HG02588 (cell line): ENCODE measurements around the gene SP8.
"Not testable (repeated sequence)": the region's sequence is repeated elsewhere in the genome, so short reads cannot be mapped to it uniquely, and the experiment has no call there.

ENCODE experiments used
- ATAC-seq: cut with Tn5 transposase; IDR thresholded peaks from one replicate; pipeline ENCODE4 v1.9.1; 2021; ENCODE audit warnings: mild to moderate bottlenecking, moderate library complexity; ENCODE audit not compliant: unreplicated experiment

The SP8 gene

DNA sequence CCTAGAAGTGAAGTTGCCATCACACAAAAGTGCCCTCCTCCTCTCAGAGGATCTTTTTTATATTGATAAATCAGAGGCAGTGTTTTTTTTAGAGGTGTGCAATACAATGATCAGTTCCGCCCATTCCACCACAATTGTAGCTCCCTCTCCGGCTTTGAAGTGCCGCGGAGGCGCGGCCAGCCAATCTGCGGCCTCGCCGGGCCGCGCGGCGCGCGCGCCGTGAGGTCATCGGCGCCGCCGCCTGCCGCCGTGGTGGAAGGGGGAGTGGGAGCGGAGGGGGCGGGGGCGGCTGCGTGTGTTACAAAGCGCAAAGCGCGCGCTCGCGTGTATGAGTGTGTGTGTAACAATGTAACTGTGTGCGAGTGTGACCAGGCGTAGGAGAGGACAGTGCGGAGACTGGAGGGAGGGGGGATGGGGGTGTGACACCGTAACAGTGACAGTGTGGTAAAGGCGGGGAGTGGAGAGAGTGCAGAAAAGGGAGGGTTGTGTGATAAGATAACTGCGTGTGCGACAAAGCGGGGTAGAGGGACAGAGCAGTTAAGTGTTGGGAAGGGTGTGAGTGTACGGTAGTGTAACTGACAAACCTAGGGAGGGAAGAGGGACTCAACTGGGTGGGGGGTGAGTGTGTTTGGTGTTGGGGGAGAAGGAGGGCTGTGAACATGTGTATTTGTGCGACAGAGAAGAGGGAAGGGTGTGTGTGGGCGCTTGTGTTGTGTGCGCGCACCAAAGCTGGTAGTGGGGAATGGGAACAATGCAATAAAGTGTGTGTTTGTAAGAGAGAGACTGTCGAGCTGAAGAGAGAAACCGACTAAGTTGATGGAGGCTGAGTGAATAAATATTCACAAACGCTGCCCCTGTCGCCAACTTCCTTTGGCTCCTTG, at the start of gene SP8:
Gene SP8 (minus strand): TSS at position 108 of the 881 bp plus-strand sequence. CDS start 88 bp downstream, at position 20.
- no peak for ATAC-seq

DNA sequence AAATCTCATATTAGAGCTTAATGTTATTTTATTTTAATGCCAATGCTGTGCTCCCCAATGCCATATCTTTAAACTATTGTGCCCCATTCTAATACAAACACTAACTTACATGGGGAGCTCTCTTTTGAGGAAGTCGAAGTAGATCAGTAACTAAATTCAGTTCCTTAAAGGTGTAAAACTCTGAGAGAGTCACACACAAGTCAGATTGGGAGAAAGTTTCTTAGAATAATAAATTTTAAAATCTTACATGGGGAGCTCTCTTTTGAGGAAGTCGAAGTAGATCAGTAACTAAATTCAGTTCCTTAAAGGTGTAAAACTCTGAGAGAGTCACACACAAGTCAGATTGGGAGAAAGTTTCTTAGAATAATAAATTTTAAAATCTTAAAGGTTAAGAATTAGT, 49.7 kb upstream of the SP8 start:
- peak; percentile 61 for ATAC-seq

DNA sequence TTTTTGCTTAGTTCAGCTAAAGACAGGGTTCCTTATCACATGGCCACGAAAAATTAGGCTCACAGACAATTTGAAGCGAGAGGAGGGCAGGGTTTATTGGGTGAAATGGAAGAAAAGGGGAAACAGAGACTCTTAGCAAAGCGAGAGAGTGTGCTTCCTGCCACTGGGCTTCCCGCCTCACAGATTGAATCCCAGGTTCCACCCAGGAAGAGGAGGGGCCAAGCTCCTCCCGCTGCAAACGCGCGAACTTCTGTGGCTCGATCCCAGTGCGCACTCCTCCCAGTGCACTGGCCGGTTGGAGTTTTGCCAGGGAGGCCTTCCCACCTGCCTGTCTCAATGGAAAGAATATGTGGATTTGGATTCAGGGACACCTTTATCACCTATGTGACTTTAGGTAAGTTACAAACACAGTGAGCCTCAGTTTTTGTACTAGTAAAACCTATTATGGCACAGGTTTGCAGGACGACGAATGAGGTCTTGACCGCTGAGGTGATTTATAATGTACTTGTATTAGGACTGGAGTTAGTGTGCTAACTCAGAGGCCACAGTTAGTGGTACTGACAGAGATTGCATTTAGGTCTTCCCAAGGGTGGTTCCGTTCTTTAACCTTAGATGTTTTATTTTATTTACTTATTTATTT, 48.5 kb upstream of the SP8 start:
- ATAC-seq = no peak

DNA sequence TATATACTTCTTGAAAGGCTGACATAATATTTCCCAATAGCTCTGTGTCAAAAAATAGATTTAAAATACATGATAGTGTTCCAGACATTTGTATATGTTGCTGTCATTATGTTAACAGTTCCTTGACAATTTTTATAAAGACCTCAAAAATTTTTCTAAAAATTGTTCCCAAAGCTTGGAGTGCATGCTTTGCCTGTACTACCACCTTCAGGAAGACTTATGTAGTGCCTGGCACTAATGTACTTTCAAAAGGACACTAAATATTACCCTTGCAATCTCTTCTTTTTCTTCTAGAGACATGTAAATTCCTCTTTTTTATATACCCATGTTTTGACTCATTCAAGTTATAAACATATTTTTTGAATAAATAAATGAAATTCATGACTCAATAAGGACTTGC, 48.0 kb upstream of the SP8 start:
- ATAC-seq = no peak

DNA sequence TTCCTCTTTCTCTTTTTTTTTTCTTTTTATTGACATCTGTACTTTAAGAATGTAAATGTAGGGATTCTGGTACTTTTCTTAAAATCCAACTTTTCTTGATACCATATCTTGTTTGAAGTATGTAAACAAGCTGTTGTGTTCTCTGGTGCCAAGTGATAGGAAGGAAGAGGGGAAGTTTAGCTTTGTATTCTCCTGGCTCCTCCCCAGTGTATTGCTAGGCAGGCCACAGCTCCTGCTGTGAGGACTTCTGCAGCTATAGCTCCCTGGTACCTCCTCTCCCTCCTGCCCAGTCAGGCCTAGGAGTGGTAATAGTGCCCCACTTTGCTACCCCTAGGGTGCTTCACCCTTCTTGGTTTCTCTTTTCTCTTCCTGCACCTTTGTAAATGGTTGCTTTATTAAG, 45.3 kb upstream of the SP8 start:
- ATAC-seq = no peak

DNA sequence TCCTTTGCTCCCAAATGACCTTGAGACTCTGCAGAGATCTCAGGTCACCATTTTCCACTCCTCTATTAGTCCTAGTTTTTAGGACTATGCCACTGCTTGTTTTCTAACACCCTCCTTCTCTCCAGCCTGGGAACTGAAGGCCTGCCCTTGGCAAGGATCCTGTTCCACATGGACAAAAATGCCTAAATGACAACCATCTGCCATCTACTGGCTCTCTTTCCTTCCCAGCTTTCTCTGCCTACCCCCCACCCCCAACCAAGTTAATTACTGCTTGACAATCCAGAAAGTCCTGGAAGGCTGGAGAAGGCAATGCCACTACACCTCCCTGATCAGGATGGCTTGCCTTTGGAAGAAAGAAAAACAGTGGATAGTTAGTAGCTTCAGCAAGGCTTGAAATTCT, 44.8 kb upstream of the SP8 start:
- no peak for ATAC-seq

DNA sequence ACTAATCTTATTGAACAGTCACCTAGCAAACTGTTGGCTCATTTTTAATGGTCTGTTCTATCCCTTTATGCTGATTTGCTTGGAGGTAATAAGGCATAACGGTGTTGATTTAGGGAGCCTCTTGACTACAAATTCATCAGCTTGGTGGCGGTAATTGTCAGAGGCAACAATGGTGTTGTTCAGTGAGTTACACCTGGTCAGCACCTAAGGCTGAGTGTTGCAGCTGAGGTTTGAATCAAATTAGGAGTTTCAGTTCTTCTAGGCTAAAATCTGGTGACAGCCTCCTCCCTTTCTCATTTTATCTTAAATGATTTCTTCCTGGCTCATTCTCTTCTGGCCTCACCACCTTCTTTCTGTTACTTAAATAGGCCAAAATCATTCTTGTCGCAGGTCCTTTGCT, 42.3 kb upstream of the SP8 start:
- ATAC-seq = no peak

DNA sequence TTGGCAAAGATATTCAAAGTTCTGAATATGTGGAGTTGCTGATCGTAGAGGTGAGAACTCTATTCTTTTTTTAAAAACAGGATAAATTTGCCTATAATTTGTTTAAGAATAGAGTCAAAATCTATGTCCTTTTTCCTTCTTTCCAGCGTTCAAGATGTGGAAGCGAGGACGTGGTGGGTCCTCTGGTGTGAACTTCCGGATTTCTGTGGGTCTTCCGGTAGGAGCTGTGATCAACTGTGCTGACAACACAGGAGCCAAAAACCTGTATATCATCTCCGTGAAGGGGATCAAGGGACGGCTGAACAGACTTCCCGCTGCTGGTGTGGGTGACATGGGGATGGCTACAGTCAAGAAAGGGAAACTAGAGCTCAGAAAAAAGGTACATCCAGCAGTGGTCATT, 40.5 kb upstream of the SP8 start:
- no peak for ATAC-seq

DNA sequence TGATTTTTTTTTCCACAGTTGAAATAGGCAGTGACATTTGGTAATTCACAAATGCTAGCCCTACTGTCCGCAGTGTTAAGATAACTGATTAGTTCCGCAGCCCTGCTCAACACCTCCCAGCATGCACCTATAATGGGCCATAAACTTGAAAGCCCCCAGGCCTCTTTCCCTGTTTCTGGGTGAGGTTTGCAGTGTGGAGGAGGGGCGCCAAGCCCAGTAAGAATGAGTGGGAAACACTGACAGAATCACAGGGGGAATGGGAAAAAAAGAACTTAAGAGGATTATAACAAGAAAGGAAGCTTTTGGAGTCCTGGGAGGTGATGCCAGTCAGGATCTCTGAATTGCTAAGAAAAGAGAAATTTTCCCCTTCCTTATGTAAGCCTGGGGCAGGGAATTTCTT, 39.6 kb upstream of the SP8 start:
- no peak for ATAC-seq

DNA sequence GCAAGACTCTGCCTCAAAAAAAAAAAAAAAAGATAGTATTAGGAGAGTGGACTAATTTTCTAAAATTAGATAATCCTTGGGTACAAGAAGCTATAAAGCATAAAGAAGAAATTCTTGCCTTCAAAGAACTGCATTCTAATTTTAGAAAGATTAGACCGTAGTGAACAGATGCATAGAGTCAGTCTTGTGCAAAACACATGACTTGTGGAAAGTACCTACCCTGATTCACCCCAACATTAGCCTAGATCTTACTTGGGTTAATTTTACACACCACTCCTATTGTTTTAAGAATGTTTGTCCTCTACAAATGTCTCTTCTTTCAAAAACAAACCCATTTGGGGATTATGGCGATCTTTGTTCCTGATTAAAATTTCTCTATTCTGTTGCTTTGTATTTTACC, 38.9 kb upstream of the SP8 start:
- ATAC-seq = no peak

DNA sequence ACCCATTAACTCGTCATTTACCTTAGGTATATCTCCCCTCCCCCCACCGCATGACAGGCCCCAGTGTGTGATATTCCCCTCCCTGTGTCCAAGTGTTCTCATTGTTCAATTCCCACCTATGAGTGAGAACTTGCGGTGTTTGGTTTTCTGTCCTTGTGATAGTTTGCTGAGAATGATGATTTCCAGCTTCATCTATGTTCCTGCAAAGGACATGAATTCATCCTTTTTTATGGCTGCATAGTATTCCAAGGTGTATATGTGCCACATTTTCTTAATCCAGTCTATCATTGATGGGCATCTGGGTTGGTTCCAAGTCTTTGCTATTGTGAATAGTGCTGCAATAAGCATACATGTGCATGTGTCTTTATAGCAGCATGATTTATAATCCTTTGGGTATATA, 34.7 kb upstream of the SP8 start:
- ATAC-seq = not testable (repeated sequence)

DNA sequence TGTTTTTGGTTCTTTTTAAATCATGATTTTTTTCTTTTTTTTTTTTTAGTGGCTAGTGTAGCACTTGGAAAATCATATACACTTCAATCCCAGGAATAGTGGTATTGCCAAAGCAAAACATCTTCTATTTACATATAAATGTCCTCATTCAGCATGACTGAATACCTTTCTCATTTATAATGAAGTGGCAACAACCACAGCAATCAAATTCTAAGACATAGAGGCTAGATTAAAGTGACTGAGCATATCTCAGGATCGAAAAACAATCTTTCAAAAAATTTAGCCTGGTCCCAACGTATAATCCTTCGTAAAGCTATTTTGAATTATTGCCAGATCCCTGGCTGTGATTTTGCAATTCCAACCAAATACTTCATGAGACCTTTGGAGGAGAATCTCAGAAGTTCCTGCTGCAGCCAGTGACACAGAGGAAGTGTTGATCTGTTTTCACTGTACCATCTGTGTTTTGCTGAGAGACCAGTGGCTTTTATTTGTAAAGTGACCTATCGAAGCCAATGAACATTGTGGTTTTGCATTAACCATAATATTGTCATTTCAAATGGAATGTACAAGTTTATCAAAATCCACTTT, 29.8 kb upstream of the SP8 start:
- ATAC-seq = no peak

DNA sequence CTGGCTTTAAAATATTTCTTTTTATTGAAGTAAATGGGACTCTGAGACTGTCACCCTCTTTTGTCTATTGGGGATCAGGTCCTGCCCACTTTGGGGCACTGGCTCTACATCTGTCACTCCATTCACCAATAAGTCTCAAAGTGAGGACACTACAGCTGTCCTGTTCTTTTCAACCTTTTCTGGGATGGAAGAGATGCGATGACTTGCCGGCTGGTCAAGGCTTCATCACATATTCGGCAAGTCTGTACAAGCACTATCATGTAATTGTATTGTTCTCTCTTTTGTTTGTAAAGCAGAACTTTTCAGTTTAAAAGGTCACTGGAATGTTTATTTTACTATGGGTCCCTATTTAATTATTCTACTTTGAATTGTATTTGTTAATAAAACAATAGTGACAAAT, 17.7 kb upstream of the SP8 start:
- no peak for ATAC-seq

DNA sequence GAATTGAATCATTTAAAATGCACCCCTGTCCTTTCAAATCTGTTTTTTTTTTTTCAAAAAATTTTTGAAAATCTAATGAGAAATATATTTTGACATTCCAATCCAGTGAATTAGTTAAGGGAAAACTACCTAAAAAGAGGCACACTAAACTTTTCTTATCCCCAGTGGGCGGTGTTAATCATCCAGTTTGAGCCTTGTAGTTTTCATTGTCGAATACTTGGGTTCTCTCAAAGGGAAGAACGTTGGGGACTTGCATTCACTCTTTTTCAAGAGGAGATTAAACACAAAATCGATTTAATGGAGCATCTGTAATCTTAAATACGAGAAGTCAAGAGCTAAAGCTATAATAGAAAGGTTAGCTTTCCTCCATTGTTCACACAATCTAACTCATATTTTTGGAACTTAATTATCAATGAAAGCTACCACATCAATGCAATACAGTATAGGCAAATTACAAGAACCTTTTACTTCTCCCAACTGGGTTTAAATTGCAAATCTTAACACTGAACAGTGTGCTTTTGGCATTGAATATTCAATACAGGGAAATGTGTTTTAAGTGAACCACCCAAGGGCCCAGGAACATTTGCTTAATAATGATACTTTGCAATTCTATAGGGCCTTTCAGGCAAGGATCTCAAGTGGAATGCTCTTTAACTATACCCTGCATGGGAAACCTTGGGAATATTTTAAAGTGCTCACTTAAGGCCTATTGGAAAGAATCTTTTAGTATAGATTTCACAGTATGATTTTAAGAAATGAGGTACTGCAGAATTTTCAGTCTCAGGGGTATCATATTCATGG, 13.1 kb upstream of the SP8 start:
- no peak for ATAC-seq

DNA sequence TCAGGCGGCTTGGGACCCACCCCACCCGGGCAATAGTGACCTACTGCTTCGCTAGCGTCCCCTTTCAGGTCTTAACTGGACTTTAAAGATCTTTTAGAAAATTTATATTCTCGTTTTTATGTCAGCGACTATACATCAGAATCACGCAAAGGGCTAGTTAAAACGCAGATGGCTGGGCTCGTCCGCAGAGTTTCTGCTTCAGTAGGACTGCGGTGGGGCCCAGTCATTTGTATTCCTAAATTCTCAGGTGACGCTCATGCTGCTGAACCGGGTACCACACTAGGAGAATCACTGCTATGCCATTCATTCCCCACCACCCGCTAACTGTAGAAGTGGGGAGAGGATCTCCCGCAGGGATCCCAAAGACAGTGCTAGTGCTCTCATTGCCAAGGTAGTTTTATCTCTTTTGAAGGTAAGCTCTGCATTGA, 12.0 kb upstream of the SP8 start:
- ATAC-seq = no peak

DNA sequence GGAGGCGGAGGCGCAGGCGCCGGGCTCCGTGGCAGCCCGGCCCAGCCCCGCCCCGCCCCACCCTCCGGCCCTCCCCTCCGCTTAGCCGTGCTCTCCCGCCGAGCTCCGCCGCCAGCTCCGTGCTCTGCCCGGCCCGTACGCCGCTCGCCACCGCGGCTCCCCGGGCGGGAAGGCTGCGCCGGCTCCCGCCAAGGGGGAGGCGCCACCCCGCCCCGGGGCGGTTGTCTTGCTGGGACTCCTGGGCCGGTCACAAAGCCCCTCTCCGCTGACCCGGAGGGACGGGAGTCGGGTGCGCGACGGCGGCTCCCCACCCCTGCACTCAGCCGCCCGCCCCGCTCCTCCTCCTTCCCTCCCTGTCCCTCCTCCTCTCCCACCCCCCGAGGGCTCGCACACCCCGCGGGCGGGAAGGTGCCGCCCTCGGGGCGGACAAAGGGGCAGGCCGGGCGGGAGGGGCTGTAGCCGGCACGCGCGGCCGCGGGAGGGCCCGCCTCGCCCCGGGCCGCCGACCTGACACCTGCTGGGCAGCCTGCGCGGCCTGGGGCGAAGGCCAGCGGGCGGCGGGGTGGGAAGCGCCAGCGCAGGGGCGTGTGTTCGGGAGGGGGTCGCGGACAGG, 11.5 kb upstream of the SP8 start:
- ATAC-seq = peak; percentile 85

DNA sequence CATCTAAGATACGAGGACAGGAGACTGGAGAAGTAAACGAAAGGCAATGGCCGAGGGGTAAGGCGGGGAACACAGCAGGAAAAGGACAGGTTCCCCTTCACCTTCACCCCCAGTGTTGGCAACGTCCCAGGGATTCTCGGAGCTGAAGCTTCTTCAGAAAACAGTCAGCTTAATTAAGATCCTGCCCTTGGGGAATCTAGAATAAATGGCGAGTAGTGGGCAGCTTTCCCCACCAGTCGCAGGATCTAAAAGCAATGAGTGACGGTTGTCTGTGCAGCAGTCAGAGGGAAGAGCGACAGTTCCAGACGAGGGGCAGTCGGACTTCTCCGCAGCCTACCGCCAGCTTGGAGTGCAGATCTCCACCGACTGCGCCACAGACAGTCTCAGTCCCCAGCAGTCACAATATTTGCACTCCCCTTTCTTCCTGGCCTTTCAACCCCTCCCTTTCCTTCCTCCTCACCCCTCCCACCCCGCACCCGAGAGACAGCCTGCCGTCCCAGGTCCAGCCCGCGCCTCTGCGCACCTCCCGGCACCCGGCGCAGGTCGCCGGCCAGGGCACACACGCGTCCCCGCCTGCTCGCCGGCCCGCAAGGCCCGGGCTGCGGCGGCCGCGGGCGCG, 10.9 kb upstream of the SP8 start:
- peak; percentile 58 for ATAC-seq

DNA sequence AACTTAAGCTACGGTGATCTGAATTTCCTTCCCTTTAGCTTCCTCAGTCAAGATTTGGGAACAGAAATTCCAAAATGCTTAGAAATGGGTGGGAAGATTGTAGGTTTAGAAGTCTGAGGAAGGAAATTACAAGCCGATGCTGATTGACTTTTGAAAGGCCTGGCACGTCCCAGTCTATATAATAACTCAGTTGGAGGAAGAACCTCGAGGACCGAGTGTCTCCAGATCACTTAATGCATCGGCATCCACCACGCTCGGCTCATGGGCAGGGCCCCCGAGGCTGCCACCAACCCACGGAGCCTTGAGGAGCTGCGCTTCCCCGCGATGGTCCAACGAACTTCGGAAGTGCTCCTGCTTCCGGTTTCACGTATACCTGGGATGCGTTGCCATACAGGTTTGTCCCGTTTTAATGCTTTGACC, 10.4 kb upstream of the SP8 start:
- no peak for ATAC-seq

DNA sequence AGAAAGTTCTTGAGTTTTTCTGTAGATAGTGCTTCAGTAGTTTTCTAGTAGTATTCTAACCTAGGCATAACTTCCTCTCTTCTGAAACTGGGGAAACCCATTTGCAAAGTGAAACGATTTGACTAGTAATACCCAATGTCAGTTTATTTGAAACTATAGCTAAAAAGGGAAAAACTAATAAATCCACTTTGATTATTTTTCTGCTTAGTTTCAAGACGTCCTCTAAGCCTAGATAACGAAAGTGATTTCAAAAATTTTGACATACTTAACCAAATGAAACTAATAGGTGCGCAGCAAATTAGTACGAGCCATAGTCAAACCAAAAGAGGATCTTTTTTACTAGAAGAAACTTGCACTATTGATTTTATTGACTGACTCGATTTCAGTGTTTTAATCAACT, 9.8 kb upstream of the SP8 start:
- ATAC-seq = no peak

DNA sequence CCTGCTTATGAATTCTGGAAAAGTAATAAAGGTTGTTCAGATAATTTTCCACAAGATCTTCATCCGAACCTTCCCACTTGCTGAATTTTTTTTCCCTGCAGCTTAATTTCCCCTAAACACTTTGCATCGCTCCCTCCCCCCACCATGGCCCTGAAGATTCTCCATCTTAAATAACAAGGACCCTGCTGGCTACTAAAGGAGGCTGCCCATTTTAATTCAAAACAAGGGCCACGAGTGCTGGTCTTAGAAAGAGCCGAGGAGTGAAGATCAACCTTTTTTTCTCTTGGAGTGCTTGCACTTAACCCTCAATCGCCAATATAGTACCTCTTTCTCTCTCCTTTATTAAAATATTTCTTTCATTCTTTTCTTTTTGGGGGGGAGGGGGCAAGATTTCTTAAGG, 9.2 kb upstream of the SP8 start:
- no peak for ATAC-seq
